GM12878 (cell line): ENCODE measurements around the gene EGFL8.

Experiments used
- BRCA1 ChIP-seq: IDR thresholded peaks from 2 replicates; pipeline ENCODE4 v1.6.1; 2011; ENCODE audit warnings: low read depth, low read length, improper control_type of control experiment
- KDM1A ChIP-seq: fragments of 200-600 bp; sonication (generic); IDR thresholded peaks from 2 replicates; pipeline ENCODE4 v1.6.1; 2016; ENCODE audit warnings: borderline replicate concordance
- POU2F2 ChIP-seq: IDR thresholded peaks from 3 replicates; pipeline ENCODE4 v1.6.1; 2011; ENCODE audit warnings: low read depth, mild to moderate bottlenecking, low read length, borderline replicate concordance
- RBBP5 ChIP-seq: fragments of 200-600 bp; sonication (generic); conservative IDR thresholded peaks from 2 replicates; pipeline ENCODE4 v1.6.1; 2016
- TCF12 ChIP-seq: IDR thresholded peaks from 2 replicates; pipeline ENCODE4 v1.6.1; 2011; ENCODE audit warnings: low read depth, mild to moderate bottlenecking, low read length
- TF ChIP-seq, protein P1 (sequence below), 3 experiments: IDR thresholded peaks in 2 of 3; conservative IDR thresholded peaks in 1 of 3; 2 replicates each; pipeline ENCODE4 v1.5.1; 2011; ENCODE audit warnings: low read depth in 3 of 3, low read length in 3 of 3, mild to moderate bottlenecking in 3 of 3, control low read depth in 2 of 3, moderate library complexity in 2 of 3, inconsistent platforms in 1 of 3, mixed read lengths in 1 of 3; ENCODE audit not compliant: control insufficient read depth in 2 of 3, insufficient read depth in 1 of 3; ENCODE audit errors: extremely low read depth in 1 of 3

DNA sequence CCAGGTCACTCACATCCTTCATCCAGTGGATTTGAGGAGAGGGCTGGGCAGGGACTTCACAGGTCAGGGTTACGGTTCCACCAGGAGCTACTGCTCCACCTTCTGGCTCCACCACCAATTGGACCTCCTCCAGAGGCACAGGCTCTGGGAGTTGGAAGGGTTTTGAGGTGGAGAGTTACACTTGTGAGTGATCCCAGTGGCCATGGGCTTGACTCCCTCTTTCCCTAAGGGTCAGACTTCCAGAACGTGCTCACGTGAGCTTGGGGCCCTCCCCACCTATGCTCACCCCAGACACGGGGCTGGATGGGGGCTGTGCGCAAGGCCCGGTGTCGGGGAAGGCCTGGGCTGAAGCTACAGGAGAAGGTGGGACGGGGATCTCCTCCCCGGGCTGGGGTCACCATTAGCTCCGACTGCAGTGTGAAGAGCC, 18.2 kb downstream of the EGFL8 start:
- TF ChIP-seq POU2F2: no peak
- TF ChIP-seq KDM1A: no peak
- TF ChIP-seq, protein P1, sequence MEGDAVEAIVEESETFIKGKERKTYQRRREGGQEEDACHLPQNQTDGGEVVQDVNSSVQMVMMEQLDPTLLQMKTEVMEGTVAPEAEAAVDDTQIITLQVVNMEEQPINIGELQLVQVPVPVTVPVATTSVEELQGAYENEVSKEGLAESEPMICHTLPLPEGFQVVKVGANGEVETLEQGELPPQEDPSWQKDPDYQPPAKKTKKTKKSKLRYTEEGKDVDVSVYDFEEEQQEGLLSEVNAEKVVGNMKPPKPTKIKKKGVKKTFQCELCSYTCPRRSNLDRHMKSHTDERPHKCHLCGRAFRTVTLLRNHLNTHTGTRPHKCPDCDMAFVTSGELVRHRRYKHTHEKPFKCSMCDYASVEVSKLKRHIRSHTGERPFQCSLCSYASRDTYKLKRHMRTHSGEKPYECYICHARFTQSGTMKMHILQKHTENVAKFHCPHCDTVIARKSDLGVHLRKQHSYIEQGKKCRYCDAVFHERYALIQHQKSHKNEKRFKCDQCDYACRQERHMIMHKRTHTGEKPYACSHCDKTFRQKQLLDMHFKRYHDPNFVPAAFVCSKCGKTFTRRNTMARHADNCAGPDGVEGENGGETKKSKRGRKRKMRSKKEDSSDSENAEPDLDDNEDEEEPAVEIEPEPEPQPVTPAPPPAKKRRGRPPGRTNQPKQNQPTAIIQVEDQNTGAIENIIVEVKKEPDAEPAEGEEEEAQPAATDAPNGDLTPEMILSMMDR (IDR thresholded peaks at IDR 0.05 in 2 of 3, conservative IDR thresholded peaks at IDR 0.05 in 1 of 3; ENCODE audit: control insufficient read depth in 2 of 3, extremely low read depth in 1 of 3, insufficient read depth in 1 of 3, low read depth in 3 of 3, low read length in 3 of 3): no peak
- TF ChIP-seq BRCA1: no peak
- no peak for TF ChIP-seq RBBP5
- no peak for TF ChIP-seq TCF12
